GM06990 (cell line): ENCODE data around the gene ZNF444.

Experiments
- DNase-seq: peaks from one replicate; pipeline ENCODE4 v3.0.0-alpha.2; 2011; ENCODE audit not compliant: insufficient read length; ENCODE audit errors: extremely low read depth
- H3K27me3 ChIP-seq: replicated peaks from 2 replicates; pipeline ENCODE4 v1.6.0; 2011; ENCODE audit warnings: low read length; ENCODE audit not compliant: control insufficient read depth, insufficient read depth
- H3K36me3 ChIP-seq: 2 replicates; pipeline ENCODE4 v1.5.1; 2011; ENCODE audit warnings: low read length; ENCODE audit not compliant: control insufficient read depth, insufficient read depth
- H3K4me3 ChIP-seq: replicated peaks from 2 replicates; pipeline ENCODE4 v1.5.1; 2011; ENCODE audit warnings: low read depth, mild to moderate bottlenecking, control low read depth, low read length
- CTCF ChIP-seq: IDR thresholded peaks from 2 replicates; pipeline ENCODE4 v1.5.1; 2011; ENCODE audit warnings: low read length, control low read depth, mild to moderate bottlenecking, inconsistent platforms; ENCODE audit not compliant: insufficient read depth, poor library complexity, severe bottlenecking

Gene ZNF444

GRCh38 chr19:56158170-56158757, 17.2 kb downstream of the ZNF444 start:
- no peaks in the 10 kb centered on the region for H3K27me3 ChIP-seq
- no peak for DNase-seq
- H3K4me3 ChIP-seq = no peak overlapping the region
- peaks cover 13% of the 10 kb centered on the region for H3K36me3 ChIP-seq
- no peak for TF ChIP-seq CTCF

GRCh38 chr19:56159009-56159559, 18.0 kb downstream of the ZNF444 start:
- Histone ChIP-seq H3K36me3 (peaks cover 11% of the 10 kb centered on the region), H3K27me3 (no peaks in the 10 kb centered on the region), H3K4me3 (no peak overlapping the region)
- no peak for DNase-seq
- TF ChIP-seq CTCF = no peak

- Histone ChIP-seq H3K4me3 (no peak overlapping the region), H3K36me3 (peaks cover 7% of the 10 kb centered on the region), H3K27me3 (no peaks in the 10 kb centered on the region)
- TF ChIP-seq CTCF = no peak
- DNase-seq = no peak
Observed at GRCh38 chr19:56159622-56160271, 18.7 kb downstream of the ZNF444 start.

GRCh38 chr19:56161534-56161933, 20.4 kb downstream of the ZNF444 start:
- no peak for TF ChIP-seq CTCF
- peaks cover 4% of the 10 kb centered on the region for H3K36me3 ChIP-seq
- no peak for DNase-seq
- no peaks in the 10 kb centered on the region for H3K27me3 ChIP-seq
- no peak overlapping the region for H3K4me3 ChIP-seq

GRCh38 chr19:56162258-56162657, 21.2 kb downstream of the ZNF444 start:
- Histone ChIP-seq H3K4me3 (no peak overlapping the region), H3K36me3 (peaks cover 4% of the 10 kb centered on the region), H3K27me3 (no peaks in the 10 kb centered on the region)
- TF ChIP-seq CTCF = no peak
- no peak for DNase-seq

GRCh38 chr19:56163097-56163496, 22.0 kb downstream of the ZNF444 start:
- TF ChIP-seq CTCF = no peak
- no peak overlapping the region for H3K4me3 ChIP-seq
- peaks cover 4% of the 10 kb centered on the region for H3K36me3 ChIP-seq
- no peaks in the 10 kb centered on the region for H3K27me3 ChIP-seq
- DNase-seq = no peak
